GM19455 (cell line): ENCODE measurements around the gene MTHFD2.
"Not testable (repeated sequence)": the region's sequence is repeated elsewhere in the genome, so short reads cannot be mapped to it uniquely, and the experiment has no call there.

Experiments
- ATAC-seq: cut with Tn5 transposase; IDR thresholded peaks from one replicate; pipeline ENCODE4 v1.9.1; 2021; ENCODE audit not compliant: unreplicated experiment

The MTHFD2 gene

DNA sequence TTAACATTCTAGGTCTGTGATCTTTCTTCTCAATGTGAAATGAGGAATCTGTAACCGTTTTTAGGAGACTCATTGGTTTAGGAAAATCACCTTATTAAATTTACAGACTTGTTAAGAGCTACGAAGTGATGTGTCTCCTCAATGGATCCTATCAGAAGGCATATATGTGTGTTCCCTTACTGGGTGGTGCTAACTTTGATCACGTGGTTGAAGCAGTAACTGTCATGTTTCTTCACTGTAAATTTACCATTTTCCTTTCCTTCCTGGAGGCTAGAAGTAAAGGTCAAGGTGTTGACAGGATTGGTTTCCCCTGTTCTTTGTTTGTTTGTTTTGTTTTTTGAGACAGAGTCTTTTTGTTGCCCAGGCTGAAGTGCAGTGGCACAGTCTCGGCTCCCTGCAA lies 1.4 kb upstream of the MTHFD2 start:
- ATAC-seq: no peak

DNA sequence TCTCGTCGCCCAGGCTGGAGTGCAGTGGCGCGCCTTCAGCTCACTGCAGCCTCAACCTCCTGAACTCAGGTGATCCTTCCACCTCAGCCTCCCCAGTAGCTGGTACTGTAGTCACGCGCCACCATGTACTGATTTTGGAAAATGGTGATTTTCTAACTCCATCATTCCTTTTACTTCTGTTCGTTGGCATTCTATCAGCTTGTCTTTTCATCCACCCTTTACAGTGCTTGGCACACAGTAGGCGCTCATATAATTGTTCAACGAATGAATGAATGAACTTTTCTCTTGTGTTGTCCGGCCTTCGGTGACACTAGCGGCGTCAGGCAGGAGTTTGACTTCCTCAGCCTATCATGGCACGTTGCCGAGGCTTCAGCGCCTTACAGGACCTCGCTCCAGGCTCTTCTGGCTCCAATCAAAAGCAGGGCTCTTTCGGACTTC lies 373 bp upstream of the MTHFD2 start:
- ATAC-seq: no peak

DNA sequence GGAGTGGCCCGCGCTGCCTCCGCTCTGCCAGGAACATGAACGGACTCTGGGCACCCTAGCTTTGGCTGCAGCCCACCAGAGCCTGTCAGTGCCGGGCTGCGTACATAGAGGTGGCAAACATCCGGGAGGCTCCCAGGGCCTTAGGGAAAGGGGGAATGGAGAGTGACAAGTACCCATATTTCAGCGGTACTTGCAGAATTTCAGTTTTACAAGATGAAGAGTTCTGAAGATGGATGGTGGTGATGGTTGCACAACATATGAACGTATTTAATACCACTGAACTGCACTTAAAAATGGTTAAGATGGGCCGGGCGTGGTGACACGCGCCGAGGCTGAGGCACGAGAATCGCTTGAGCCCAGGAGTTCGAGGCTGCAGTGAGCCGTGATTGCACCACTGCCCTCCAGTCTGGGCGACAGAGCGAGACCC lies 873 bp downstream of the MTHFD2 start:
- no peak for ATAC-seq

DNA sequence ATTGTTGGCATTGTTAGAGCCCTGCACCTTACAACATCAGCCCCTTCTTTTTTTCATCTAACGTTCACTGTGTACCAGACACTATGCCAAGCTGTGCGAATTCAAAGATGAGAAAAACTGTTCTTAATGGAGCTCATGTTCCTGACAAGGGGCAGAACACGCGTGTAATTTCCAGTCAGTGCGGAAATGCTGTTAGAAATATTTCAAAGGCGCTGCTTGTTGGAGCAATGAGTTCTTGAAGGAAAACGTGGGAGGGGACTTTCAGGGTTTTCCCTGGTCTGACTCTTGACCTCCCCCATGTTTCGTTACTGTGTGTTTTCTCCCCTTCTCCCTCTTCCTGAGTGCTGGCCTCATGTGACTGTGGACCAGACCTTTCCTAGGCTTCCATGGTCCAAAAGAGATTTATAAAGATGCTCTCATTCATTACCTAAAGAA lies 1.5 kb downstream of the MTHFD2 start:
- no peak for ATAC-seq

DNA sequence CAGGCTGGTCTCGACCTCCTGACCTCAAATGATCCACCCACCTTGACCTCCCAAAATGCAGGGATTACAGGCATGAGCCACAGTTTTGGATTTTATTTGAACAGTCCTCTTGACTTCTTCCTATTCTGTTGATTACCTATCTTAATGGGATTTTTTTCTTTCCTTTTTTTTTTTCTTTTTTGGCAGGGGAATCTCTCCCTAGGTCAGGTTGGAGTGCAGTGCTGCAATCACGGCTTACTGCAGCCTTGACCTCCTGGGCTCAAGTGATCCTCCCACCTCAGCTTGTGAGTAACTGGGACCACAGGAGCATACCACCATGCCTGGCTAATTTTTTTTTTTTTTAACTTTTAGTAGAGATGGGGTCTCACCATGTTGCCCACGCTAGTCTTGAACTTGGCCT lies 2.8 kb downstream of the MTHFD2 start:
- no peak for ATAC-seq

DNA sequence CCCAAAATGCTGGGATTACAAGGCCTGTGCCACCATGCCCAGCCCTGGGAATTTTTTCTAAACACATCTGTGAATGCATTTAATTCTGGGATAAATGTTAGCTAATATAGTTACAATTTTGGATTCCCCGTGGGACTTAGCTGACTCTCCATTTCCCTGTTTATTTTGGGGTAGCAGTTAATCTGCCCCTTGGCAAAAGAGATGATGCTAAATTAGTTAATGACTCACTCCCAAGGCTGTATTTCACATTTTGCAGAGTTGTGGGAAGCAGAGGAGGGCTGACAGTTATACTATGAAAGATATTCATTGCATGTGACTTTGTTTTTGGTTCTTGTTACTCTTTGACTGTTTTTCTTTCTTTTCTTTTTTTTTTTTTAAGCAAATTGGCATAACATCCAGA lies 3.2 kb downstream of the MTHFD2 start:
- ATAC-seq: no peak

DNA sequence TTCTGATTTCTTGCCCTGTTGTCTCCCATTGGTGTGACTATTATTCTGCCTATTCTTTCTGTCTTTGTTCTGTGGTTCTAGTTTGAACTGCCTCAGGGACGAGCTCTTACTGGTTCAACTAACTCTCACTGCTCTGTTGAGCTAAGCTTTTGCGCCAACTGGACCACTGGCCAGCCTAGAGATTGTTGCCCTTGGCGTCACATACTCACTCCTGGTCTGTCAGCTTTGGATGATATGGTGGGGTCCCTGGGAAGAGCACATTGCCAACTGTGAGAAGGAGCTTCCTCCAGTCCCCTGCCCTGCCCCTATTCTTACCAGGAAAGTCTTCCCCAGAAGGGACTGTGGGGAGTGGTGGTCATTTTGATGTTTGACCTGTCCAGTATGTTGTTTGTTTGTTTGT lies 6.0 kb downstream of the MTHFD2 start:
- no peak for ATAC-seq

DNA sequence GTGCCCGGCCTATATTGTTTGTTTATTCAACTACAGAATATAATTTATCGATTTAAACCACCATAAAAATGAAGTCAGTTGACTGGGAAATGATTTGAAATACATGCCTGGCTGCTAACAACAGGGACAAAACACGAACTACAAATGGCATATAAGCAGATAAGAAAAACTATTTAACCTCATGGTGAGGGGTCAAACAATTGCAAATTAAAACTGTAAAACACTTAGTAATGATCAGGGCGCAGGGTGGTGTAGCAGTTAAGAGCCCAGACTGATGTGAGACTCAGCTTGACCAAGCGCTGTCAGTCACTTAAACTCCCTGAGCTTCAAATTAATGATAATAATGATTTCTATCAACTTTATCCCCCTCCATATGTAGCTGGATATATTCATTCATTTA lies 6.7 kb downstream of the MTHFD2 start:
- no peak for ATAC-seq

DNA sequence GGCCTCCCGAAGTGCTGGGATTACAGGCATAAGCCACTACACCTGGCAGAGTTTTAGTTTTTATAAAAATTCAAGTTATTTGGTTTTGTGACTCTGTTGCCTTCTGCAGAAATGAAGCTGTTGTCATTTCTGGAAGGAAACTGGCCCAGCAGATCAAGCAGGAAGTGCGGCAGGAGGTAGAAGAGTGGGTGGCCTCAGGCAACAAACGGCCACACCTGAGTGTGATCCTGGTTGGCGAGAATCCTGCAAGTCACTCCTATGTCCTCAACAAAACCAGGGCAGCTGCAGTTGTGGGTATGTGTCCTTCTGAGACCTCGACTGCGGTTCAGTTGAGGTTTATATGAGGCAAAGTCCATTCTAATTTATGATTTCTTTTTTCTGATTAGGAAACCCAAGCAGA lies 7.2 kb downstream of the MTHFD2 start:
- ATAC-seq: no peak

DNA sequence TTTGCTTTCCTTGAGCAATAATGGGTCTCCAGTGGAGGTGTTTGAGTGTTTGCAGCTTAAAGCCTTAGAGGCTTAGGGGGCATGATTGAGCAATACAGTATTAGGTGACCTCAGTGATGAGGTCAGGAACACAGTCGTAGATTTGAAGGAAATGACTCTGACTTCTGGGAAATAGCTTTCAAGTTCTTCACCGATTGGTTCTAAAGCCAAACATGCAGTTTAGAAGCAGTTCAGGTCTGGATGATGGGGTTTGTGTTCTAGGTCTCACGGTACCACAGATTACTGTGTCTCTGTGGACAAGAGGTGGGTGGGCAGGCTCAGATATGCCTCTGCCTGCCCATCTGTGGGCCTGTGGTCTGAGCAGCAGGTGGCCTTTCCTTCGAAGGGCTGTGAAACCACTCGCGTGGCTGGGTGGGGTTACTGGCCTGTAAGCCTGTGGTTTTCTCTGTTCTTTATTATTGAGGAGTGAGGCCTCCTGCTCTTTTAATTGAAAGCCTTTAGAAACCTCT lies 7.8 kb downstream of the MTHFD2 start:
- ATAC-seq: peak; percentile 66

DNA sequence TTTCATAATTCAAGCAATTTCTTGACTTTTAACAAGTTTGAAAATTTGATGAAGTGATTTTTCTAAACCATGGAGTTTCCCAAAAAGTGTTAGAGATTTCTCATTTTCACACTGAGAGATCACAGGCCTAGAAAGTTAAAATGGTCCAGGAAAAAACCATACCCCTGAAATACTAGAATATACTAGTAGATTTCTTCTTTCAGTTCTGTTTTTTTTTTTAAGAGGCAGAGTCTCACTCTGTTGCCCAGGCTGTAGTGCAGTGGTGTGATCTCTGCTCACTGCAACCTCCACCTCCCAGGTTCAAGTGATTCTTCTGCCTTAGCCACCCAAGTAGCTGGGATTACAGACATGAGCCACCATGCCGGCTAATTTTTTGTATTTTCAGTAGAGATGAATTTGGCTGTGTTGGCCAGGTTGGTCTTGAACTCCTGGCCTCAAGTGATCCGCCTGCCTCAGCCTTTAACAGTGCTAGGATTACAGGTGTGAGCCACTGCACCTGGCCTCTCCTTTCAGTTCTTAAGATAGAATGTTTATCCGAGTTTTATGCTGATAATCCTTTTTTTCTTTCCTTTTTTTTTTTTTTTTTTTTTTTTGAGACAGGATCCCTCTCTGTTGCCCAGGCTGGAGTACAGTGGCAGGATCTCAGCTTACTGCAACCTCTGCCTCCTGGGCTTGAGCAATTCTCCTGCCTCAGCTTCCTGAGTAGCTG lies 14.4 kb downstream of the MTHFD2 start:
- no peak for ATAC-seq

DNA sequence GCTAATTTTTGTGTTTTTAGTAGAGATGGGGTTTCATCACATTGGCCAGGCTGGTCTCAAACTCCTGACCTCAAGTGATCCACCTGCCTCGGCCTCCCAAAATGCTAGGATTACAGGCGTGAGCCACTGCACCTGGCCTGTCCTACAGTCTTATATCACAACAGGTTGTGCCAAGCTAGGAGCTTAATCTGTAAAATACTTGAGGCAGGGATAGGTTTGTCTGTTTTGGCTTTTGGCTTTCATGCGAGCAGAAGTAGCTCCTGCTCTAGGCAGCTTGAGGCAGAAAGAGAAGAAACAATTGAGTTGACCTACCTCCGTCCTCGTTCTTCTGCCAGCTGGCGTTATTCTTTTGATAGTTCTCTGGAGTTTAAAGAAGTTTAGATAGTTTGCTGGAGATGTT lies 17.4 kb downstream of the MTHFD2 start:
- ATAC-seq: not testable (repeated sequence)

DNA sequence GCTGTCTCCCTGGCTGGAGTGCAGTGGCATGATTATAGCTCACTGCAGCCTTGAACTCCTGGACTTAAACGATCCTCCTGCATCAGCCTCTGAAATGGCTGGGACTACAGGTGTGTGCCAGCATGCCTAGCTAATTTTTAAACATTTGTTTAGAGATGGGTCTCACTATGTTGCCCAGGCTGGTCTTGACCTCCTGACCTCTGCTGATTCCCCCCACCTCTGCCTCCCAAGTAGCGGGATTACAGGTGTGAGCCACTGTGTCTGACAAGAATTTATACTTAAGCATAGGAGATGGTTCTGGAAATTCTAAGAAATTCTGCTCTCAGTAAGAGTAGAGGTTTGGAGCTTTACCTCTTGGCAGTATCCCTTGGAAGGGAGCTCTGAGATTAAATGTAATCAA lies 18.2 kb downstream of the MTHFD2 start:
- ATAC-seq: no peak

DNA sequence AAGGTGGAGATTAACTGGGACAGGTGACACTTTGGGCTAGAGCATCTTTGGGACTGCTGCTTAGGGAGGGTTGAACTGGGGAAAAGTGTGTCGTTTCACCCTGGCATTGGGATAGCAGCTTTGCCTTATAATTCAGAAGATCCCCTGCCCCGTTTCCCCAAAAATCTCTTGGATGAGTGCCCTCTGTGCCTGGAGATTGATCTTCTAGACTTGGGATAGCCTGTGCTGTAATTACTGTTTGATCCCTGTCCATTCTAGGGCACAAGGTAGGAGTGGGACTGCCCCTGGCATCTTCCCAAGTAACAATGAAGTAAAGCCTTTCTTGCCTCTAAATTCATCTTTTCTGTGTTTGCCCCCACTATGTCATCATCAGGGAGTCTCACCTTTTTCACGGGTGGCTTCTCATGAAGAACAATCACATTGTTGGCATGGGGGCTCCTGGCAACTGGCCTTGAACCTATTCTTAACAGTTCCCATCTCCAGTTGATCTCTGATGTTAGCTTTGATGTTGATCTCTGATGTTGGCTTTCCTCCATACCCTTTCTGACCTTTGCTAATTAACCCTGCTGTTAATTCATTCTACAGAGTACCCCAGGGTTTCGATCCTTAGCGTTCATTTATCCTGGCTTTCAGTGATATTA lies 21.6 kb downstream of the MTHFD2 start:
- no peak for ATAC-seq

DNA sequence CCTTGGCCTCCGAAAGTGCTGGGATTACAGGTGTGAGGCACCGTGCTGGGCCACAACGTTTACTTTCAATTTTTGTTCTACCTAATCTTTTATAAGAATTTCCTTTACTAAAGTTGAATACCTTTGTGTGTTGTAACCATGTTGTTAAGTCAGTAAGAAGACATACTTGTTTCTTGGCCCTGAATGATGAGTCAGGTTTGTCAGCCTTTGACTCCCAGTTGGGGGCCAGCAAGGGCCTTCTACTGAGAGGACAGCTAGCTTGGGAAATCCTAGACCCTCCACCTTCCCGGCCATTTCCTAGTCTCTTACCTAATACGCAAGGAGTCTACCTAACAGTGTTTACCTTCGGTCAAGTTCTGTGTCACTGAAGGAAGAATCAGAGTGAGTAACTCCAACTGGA lies 22.7 kb downstream of the MTHFD2 start:
- ATAC-seq: no peak

DNA sequence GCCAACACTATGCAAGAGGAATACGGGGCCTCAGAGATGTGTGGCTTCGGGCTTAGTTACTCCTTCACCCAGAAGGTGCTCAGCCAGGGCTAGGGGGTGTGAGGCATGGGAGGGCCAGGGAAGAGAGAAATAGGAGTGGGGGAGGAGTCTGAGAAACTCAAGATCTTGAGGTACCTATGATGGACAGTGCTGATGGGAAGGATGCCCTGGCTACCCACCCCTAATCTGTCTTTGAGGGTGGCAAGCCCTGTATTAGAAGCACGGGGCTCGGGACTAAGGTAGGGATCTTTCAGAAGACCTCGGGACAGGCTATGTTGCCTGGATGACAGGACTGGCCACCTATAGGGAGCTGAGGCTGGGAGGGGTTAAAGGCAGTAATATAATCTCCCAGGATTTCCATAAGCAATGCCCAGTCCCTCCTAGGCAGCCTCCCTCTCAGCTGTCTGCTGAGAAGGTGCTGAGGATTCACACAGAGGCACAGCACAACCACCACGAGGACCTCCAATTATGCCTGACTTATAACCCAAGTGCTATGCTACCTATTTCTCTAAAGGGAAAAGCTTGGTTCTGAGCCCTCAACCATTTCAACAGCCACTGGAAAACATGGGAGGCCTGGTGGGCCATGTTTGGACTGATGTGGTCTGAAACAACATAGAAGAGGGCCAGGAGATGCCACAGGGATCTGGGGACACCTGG lies 23.3 kb downstream of the MTHFD2 start:
- ATAC-seq: no peak

DNA sequence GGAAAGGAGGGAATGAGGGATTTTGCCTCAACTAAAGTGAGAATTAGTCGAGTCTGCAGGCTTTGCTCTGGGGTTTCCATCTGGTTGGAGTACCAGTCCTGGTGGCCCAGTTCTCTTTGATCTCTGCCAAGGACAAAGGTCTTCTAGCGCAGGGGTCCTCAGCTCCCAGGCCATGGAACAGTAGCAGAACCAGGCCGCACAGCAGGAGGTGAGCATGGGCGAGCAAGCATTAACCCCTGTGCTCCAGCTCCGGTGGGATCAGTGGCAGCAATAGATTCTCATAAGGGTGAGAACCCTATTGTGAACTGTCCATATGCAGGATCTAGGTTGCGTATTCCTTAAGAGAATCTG lies 23.9 kb downstream of the MTHFD2 start:
- no peak for ATAC-seq

DNA sequence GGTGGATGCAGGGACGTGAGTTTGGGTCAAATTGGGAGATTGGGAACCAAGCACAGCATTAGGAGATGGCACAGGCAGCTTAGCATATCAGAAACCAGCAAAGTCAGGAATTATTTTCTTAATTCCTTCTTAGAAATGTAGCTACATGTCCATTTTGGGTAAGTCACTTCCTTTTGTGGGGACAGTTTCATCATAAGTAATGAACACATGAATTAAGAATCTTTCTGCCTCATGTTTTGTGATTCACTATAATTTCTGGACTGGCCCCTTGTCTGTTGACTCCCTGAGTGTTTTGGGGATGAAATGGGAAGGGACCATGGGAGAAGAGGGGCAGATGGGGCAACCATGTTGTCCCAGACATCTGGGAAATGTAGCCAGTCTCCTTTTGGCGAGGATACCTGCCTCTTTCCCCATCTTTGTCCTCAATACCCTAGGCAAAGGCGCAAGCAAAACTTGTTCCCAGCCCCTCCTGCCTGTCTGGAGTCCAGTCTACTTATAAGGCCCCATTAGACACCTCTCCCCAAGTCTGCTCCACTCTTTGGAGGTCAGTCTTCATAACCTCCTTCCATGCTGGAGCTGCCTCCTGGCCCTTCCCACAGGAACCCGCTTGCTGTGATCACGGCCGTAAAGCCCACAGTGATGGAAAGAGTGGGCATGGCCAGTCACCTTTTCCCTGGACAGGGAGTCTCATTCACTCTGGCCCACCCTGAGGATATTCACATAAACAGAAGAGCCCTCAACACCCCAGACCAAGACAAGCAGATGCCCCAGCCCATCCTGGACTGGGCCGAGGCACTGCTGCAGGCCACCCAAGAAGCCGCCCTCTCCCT lies 25.7 kb downstream of the MTHFD2 start:
- no peak for ATAC-seq

DNA sequence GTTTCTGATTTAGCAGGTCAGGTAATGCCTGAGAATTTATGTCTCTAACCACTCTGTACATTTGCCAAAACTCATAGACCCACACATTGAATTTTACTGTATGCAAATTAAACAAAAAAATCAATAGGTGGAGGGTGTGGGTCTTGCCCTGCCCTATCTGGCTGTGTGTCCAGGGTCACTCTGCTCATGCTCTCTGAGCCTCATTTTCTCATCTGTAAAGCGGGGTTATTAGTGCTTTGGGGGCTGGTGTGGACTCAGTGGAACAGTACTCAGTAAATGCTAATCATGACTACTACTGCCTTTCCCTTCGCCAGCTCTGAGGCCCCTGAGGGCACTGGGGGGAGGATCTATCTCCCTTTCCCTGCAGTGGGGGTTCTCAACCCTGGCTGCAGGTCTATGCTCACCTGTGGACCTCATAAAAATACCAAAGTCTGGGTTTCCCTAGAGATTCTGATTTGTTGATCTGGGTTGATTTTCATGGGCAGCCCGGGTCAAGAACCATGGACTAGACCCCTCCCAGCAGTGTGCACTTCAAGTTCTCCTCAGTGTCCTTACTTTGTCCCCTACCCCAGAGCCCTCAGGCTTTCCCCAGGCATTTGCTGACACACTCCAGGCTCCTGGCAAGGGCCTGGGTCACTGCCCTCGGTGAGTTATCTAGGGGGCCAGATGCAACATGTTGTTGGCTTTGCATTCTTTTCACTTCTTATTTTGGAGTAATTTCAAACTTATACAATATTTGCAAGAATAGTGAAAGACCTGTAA lies 27.5 kb downstream of the MTHFD2 start:
- no peak for ATAC-seq

DNA sequence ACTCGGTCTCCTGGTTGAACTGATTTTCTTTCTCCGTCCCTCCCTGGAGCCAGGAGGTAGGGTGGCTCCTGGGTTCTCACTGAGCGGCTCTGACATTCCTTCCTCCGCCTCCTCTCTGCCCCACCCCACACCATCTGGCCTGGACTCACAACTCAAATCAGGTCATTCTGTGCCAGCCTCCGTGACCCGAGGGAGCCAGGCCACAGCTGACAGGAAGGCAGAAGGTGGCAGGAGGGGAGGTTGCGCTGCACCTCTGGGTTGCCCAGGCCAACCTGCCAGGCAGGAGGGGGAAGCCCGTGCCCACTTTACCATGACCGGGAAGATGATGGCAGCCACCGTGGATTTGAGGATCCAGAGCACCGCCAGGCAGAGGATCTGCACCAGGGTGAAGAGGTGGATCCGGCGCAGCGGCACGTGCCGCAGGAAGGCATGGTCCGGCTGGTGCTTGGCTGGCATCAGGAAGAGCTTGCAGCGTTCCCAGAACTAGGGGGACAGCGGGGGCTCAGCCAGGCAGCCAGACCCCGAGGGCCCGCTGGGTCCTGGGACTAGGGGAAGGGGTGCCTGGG lies 28.3 kb downstream of the MTHFD2 start:
- ATAC-seq: no peak
